ENCODE measurements around the gene ERCC4. TPM values are rescaled to one million over a fixed set of nuclear protein-coding genes. Genes with fewer than 3 reads are reported as not detected.

The ERCC4 gene
- total and polyA plus RNA-seq, 2 donors (not counting 1 experiment from before 2014, with no cell fraction given) = 5.9 to 10.6 TPM

- H3K36me3 ChIP-seq (ENCODE audit: control insufficient read depth, insufficient read depth, low read length) = no peaks in the 10 kb centered on the region
- H3K4me2 ChIP-seq (ENCODE audit: extremely low read depth, insufficient read depth, low read length) = no peak overlapping the region
- H4K20me1 ChIP-seq (ENCODE audit: control insufficient read depth, extremely low read depth, insufficient read depth, low read length) = no peaks in the 10 kb centered on the region
- no peak overlapping the region for H3K4me3 ChIP-seq (replicated peaks in 1 of 4; ENCODE audit: control extremely low read depth in 1 of 4, insufficient read depth in 1 of 4, low read depth in 3 of 4, low read length in 4 of 4)
- H3K4me1 ChIP-seq (ENCODE audit: control insufficient read depth, extremely low read depth, insufficient read depth, low read length) = no peaks in the 10 kb centered on the region
- no peak overlapping the region for H2AFZ ChIP-seq (ENCODE audit: low read length)
- no peak overlapping the region for H3K9ac ChIP-seq (ENCODE audit: insufficient read depth, low read length)
- DNase-seq (ENCODE audit: low read depth in 2 of 2) = no peak
- no peaks in the 10 kb centered on the region for H3K9me3 ChIP-seq (ENCODE audit: control insufficient read depth, insufficient read depth, low read depth, low read length)
- H3K27ac ChIP-seq (ENCODE audit: insufficient read depth, low read length) = no peak overlapping the region
- no peaks in the 10 kb centered on the region for H3K27me3 ChIP-seq (ENCODE audit: control insufficient read depth, insufficient read depth, low read length)
- TF ChIP-seq EZH2 (IDR thresholded peaks at IDR 0.05; ENCODE audit: low read length, missing control alignments) = no peak
- TF ChIP-seq CTCF (conservative IDR thresholded peaks at IDR 0.05 in 1 of 2, IDR thresholded peaks at IDR 0.05 in 1 of 2; ENCODE audit: low read depth in 1 of 2, low read length in 2 of 2) = no peak
- H3K79me2 ChIP-seq (ENCODE audit: control insufficient read depth, insufficient read depth, low read length) = no peaks in the 10 kb centered on the region
These were observed 8.1 kb upstream of the ERCC4 start for GRCh38 chr16:13911871-13912270.

GRCh38 chr16:13912891-13913290, 7.1 kb upstream of the ERCC4 start:
- Histone ChIP-seq H3K36me3 (ENCODE audit: control insufficient read depth, insufficient read depth, low read length) (no peaks in the 10 kb centered on the region), H4K20me1 (ENCODE audit: control insufficient read depth, extremely low read depth, insufficient read depth, low read length) (no peaks in the 10 kb centered on the region), H2AFZ (ENCODE audit: low read length) (no peak overlapping the region), H3K27me3 (ENCODE audit: control insufficient read depth, insufficient read depth, low read length) (no peaks in the 10 kb centered on the region), H3K27ac (ENCODE audit: insufficient read depth, low read length) (no peak overlapping the region), H3K4me1 (ENCODE audit: control insufficient read depth, extremely low read depth, insufficient read depth, low read length) (no peaks in the 10 kb centered on the region), H3K9ac (ENCODE audit: insufficient read depth, low read length) (no peak overlapping the region), H3K4me2 (ENCODE audit: extremely low read depth, insufficient read depth, low read length) (no peak overlapping the region), H3K4me3 (replicated peaks in 1 of 4; ENCODE audit: control extremely low read depth in 1 of 4, insufficient read depth in 1 of 4, low read depth in 3 of 4, low read length in 4 of 4) (no peak overlapping the region), H3K79me2 (ENCODE audit: control insufficient read depth, insufficient read depth, low read length) (no peaks in the 10 kb centered on the region), H3K9me3 (ENCODE audit: control insufficient read depth, insufficient read depth, low read depth, low read length) (no peaks in the 10 kb centered on the region)
- TF ChIP-seq CTCF (conservative IDR thresholded peaks at IDR 0.05 in 1 of 2, IDR thresholded peaks at IDR 0.05 in 1 of 2; ENCODE audit: low read depth in 1 of 2, low read length in 2 of 2) (no peak), EZH2 (IDR thresholded peaks at IDR 0.05; ENCODE audit: low read length, missing control alignments) (no peak)
- no peak for DNase-seq (ENCODE audit: low read depth in 2 of 2)

GRCh38 chr16:13913374-13914292, 6.3 kb upstream of the ERCC4 start:
- Histone ChIP-seq H3K4me2 (ENCODE audit: extremely low read depth, insufficient read depth, low read length) (no peak overlapping the region), H3K27me3 (ENCODE audit: control insufficient read depth, insufficient read depth, low read length) (no peaks in the 10 kb centered on the region), H3K27ac (ENCODE audit: insufficient read depth, low read length) (no peak overlapping the region), H3K36me3 (ENCODE audit: control insufficient read depth, insufficient read depth, low read length) (no peaks in the 10 kb centered on the region), H4K20me1 (ENCODE audit: control insufficient read depth, extremely low read depth, insufficient read depth, low read length) (no peaks in the 10 kb centered on the region), H3K4me3 (replicated peaks in 1 of 4; ENCODE audit: control extremely low read depth in 1 of 4, insufficient read depth in 1 of 4, low read depth in 3 of 4, low read length in 4 of 4) (no peak overlapping the region), H3K9ac (ENCODE audit: insufficient read depth, low read length) (no peak overlapping the region), H2AFZ (ENCODE audit: low read length) (no peak overlapping the region), H3K4me1 (ENCODE audit: control insufficient read depth, extremely low read depth, insufficient read depth, low read length) (no peaks in the 10 kb centered on the region), H3K9me3 (ENCODE audit: control insufficient read depth, insufficient read depth, low read depth, low read length) (no peaks in the 10 kb centered on the region), H3K79me2 (ENCODE audit: control insufficient read depth, insufficient read depth, low read length) (no peaks in the 10 kb centered on the region)
- no peak for DNase-seq (ENCODE audit: low read depth in 2 of 2)
- no peak for TF ChIP-seq CTCF (conservative IDR thresholded peaks at IDR 0.05 in 1 of 2, IDR thresholded peaks at IDR 0.05 in 1 of 2; ENCODE audit: low read depth in 1 of 2, low read length in 2 of 2)
- TF ChIP-seq EZH2 (IDR thresholded peaks at IDR 0.05; ENCODE audit: low read length, missing control alignments) = no peak
